Measurements from ENCODE around the gene GTF3C5.
"Not testable (repeated sequence)": the region's sequence is repeated elsewhere in the genome, so short reads cannot be mapped to it uniquely, and the experiment has no call there.

GRCh38 chr9:133081957-133082644 is 51.3 kb downstream of the GTF3C5 start:
- not testable (repeated sequence) for TF ChIP-seq CTCF (IDR thresholded peaks at IDR 0.05; ENCODE audit: low read depth, low read length); POLR2A (IDR thresholded peaks at IDR 0.05; ENCODE audit: extremely low read depth, insufficient read length); MAX (IDR thresholded peaks at IDR 0.05; ENCODE audit: low read depth, low read length); MYC (IDR thresholded peaks at IDR 0.05; ENCODE audit: low read depth, low read length)
